Epidermal melanocyte (primary cell): ENCODE measurements around the gene ZNF302.

Experiments
- DNase-seq: peaks from one replicate; pipeline ENCODE4 v3.0.0; 2011; ENCODE audit warnings: low spot score; ENCODE audit not compliant: insufficient read length

ZNF302 gene

GRCh38 chr19:34731964-34732363, 54.5 kb downstream of the ZNF302 start:
- no peak for DNase-seq

- DNase-seq, result no peak
These were observed 55.2 kb downstream of the ZNF302 start for GRCh38 chr19:34732612-34733211.

GRCh38 chr19:34733266-34733745, 55.8 kb downstream of the ZNF302 start:
- DNase-seq, result no peak

- peak; percentile 81 for DNase-seq
These were observed 56.5 kb downstream of the ZNF302 start, which contains the start of gene ZNF181 for GRCh38 chr19:34733746-34734536. Gene ZNF181 (plus strand): TSS chr19:34734243. CDS start chr19:34735038, 795 bp downstream.

GRCh38 chr19:34734537-34735103, 57.1 kb downstream of the ZNF302 start:
- no peak for DNase-seq
